H9 (cell line): Measurements from ENCODE around the gene SEC61B. TPM values are rescaled to one million over a fixed set of nuclear protein-coding genes. Genes with fewer than 3 reads are reported as not detected.

Experiments used
- DNase-seq: peaks from one replicate; pipeline ENCODE4 v3.0.0-alpha.2; 2017
- H2AFZ ChIP-seq: one replicate; pipeline ENCODE4 v1.6.1; 2013; ENCODE audit warnings: mild to moderate bottlenecking, low read length, control low read depth, moderate library complexity
- H2AK5ac ChIP-seq: 2 replicates; pipeline ENCODE4 v1.6.1; 2013; ENCODE audit warnings: low read length, control low read depth, mixed read lengths; ENCODE audit not compliant: insufficient read length
- H2BK120ac ChIP-seq: one replicate; pipeline ENCODE4 v1.6.1; 2013; ENCODE audit warnings: low read depth, mild to moderate bottlenecking, low read length, control low read depth, inconsistent platforms; ENCODE audit not compliant: poor library complexity, severe bottlenecking
- H2BK12ac ChIP-seq: 2 replicates; pipeline ENCODE4 v1.6.1; 2013; ENCODE audit warnings: low read length, control low read depth, mixed read lengths, low read depth; ENCODE audit not compliant: insufficient read length
- H2BK15ac ChIP-seq: 2 replicates; pipeline ENCODE4 v1.6.1; 2013; ENCODE audit warnings: low read depth, low read length, control low read depth
- H2BK20ac ChIP-seq: one replicate; pipeline ENCODE4 v1.6.1; 2013; ENCODE audit warnings: low read depth, mild to moderate bottlenecking, low read length, control low read depth, inconsistent platforms; ENCODE audit not compliant: poor library complexity, severe bottlenecking
- H2BK5ac ChIP-seq: 2 replicates; pipeline ENCODE4 v1.6.1; 2013; ENCODE audit warnings: low read length, control low read depth, mixed read lengths; ENCODE audit not compliant: insufficient read length
- H3K14ac ChIP-seq: 2 replicates; pipeline ENCODE4 v1.6.1; 2013; ENCODE audit warnings: low read length, control low read depth; ENCODE audit not compliant: insufficient read depth
- H3K18ac ChIP-seq: 2 replicates; pipeline ENCODE4 v1.6.1; 2013; ENCODE audit warnings: low read depth, mild to moderate bottlenecking, mixed read lengths, low read length, control low read depth; ENCODE audit not compliant: insufficient read length
- H3K23ac ChIP-seq: 2 replicates; pipeline ENCODE4 v1.6.1; 2013; ENCODE audit warnings: low read length, control low read depth, mixed read lengths, low read depth; ENCODE audit not compliant: insufficient read length
- H3K23me2 ChIP-seq: 2 replicates; pipeline ENCODE4 v1.6.1; 2013; ENCODE audit warnings: low read depth, mild to moderate bottlenecking, mixed read lengths, low read length, control low read depth; ENCODE audit not compliant: insufficient read length, poor library complexity, severe bottlenecking
- H3K27ac ChIP-seq: 2 replicates; pipeline ENCODE4 v1.5.1; 2013; ENCODE audit warnings: low read length, control low read depth, mixed read lengths, low read depth; ENCODE audit not compliant: insufficient read length
- H3K27me3 ChIP-seq: 2 replicates; pipeline ENCODE4 v1.6.1; 2013; ENCODE audit warnings: low read length, control low read depth, inconsistent platforms; ENCODE audit not compliant: insufficient read depth
- H3K4ac ChIP-seq: 2 replicates; pipeline ENCODE4 v1.6.1; 2013; ENCODE audit warnings: low read depth, mild to moderate bottlenecking, control low read depth, inconsistent platforms, low read length, moderate library complexity
- H3K4me1 ChIP-seq: 2 replicates; pipeline ENCODE4 v1.6.1; 2013; ENCODE audit warnings: low read length, control low read depth, inconsistent platforms; ENCODE audit not compliant: insufficient read depth
- H3K4me2 ChIP-seq: 2 replicates; pipeline ENCODE4 v1.6.1; 2013; ENCODE audit warnings: low read length, control low read depth, mixed read lengths; ENCODE audit not compliant: insufficient read length, insufficient read depth
- H3K56ac ChIP-seq: 2 replicates; pipeline ENCODE4 v1.6.1; 2013; ENCODE audit warnings: low read depth, mild to moderate bottlenecking, mixed read lengths, low read length, control low read depth; ENCODE audit not compliant: insufficient read length
- H3K79me1 ChIP-seq: 2 replicates; pipeline ENCODE4 v1.6.1; 2013; ENCODE audit warnings: low read depth, mild to moderate bottlenecking, moderate library complexity, low read length, control low read depth, inconsistent platforms; ENCODE audit not compliant: insufficient read depth, poor library complexity, severe bottlenecking
- H3K79me2 ChIP-seq: 2 replicates; pipeline ENCODE4 v1.6.1; 2013; ENCODE audit warnings: low read length, control low read depth, inconsistent platforms; ENCODE audit not compliant: insufficient read depth
- H3K9ac ChIP-seq: 2 replicates; pipeline ENCODE4 v1.6.1; 2013; ENCODE audit warnings: low read length, control low read depth, mixed read lengths; ENCODE audit not compliant: insufficient read length; ENCODE audit errors: extremely low read depth
- H3K9me3 ChIP-seq: one replicate; pipeline ENCODE4 v1.6.1; 2013; ENCODE audit warnings: low read depth, low read length, inconsistent platforms; ENCODE audit not compliant: control insufficient read depth
- H3T11ph ChIP-seq: one replicate; pipeline ENCODE4 v1.6.1; 2013; ENCODE audit warnings: mild to moderate bottlenecking, low read length, control low read depth, inconsistent platforms
- H4K20me1 ChIP-seq: one replicate; pipeline ENCODE4 v1.6.1; 2013; ENCODE audit not compliant: control insufficient read depth, insufficient read length, insufficient read depth
- H4K5ac ChIP-seq: 2 replicates; pipeline ENCODE4 v1.6.1; 2013; ENCODE audit warnings: low read depth, mild to moderate bottlenecking, mixed read lengths, low read length, control low read depth; ENCODE audit not compliant: insufficient read length
- H4K8ac ChIP-seq: replicated peaks from 2 replicates; pipeline ENCODE4 v1.6.1; 2013; ENCODE audit warnings: low read length, control low read depth, mixed read lengths, low read depth; ENCODE audit not compliant: insufficient read length
- H4K91ac ChIP-seq: 2 replicates; pipeline ENCODE4 v1.6.1; 2013; ENCODE audit warnings: low read depth, mild to moderate bottlenecking, moderate library complexity, mixed read lengths, low read length, control low read depth; ENCODE audit not compliant: insufficient read length
- H3K27ac Mint-ChIP-seq, 3 experiments: 2 replicates in 2 of 3; 3 replicates in 1 of 3; pipeline ENCODE4 v1.8.0; 2020 to 2021; ENCODE audit warnings: mixed read lengths in 3 of 3, mild to moderate bottlenecking in 1 of 3, moderate library complexity in 1 of 3
- H3K27me3 Mint-ChIP-seq: 2 replicates; pipeline ENCODE4 v1.8.0; 2021; ENCODE audit warnings: low read depth, mild to moderate bottlenecking, moderate library complexity, mixed read lengths
- H3K36me3 Mint-ChIP-seq, 3 experiments: 2 replicates in 2 of 3; 3 replicates in 1 of 3; pipeline ENCODE4 v1.8.0; 2020 to 2021; ENCODE audit warnings: low read depth in 3 of 3, mixed read lengths in 3 of 3; ENCODE audit not compliant: insufficient read depth in 1 of 3
- H3K4me1 Mint-ChIP-seq, 2 experiments: 2 replicates each; pipeline ENCODE4 v1.8.0; 2020; ENCODE audit warnings: mixed read lengths in 2 of 2
- H3K4me3 Mint-ChIP-seq, 2 experiments: 2 replicates in 1 of 2; 3 replicates in 1 of 2; pipeline ENCODE4 v1.8.0; 2020 to 2021; ENCODE audit warnings: mild to moderate bottlenecking in 2 of 2, mixed read lengths in 2 of 2, moderate library complexity in 1 of 2
- H3K9me3 Mint-ChIP-seq, 2 experiments: 2 replicates in 1 of 2; 3 replicates in 1 of 2; pipeline ENCODE4 v1.8.0; 2020; ENCODE audit warnings: mild to moderate bottlenecking in 2 of 2, mixed read lengths in 2 of 2, moderate library complexity in 1 of 2
- CTCF ChIP-seq: fragments of 200-600 bp; sonication (generic); conservative IDR thresholded peaks from 3 replicates; pipeline ENCODE4 v1.8.0; 2021; ENCODE audit warnings: antibody characterized with exemption, mild to moderate bottlenecking
- WGBS: extraction: QIAGEN DNeasy Blood & Tissue Kit; methylation state at CpG from one replicate; pipeline ENCODE4 v1.1.7; 2013; ENCODE audit warnings: missing lambda C conversion rate, low lambda C conversion rate, mixed read lengths; ENCODE audit not compliant: insufficient read length; ENCODE audit errors: extremely low coverage; 5-methylcytosine and 5-hydroxymethylcytosine counted together
- total RNA-seq: library from RNA; stranded (reverse); gene quantifications from 2 replicates; pipeline ENCODE4 v1.2.1, GENCODE V29; 2021

The SEC61B gene
- total RNA-seq, 1 experiment from 2014 or later, result 142 TPM

- Histone ChIP-seq H3T11ph (no peak overlapping the region), H3K4me1 (peaks cover 4% of the 10 kb centered on the region; the same call in 1 of the 2 replicates), H3K4me2 (no peak overlapping the region), H3K23me2 (no peaks in the 10 kb centered on the region), H2BK12ac (no peak overlapping the region), H4K20me1 (no peaks in the 10 kb centered on the region), H4K91ac (no peak overlapping the region), H4K8ac (no peak overlapping the region), H2BK120ac (no peak overlapping the region), H4K5ac (no peak overlapping the region), H2BK5ac (no peak overlapping the region), H2AK5ac (no peak overlapping the region), H3K27me3 (no peaks in the 10 kb centered on the region), H3K79me2 (peaks cover 3% of the 10 kb centered on the region; the same call in 1 of the 2 replicates), H3K56ac (no peak overlapping the region), H3K4ac (no peak overlapping the region), H3K18ac (no peak overlapping the region), H2AFZ (no peak overlapping the region), H3K9me3 (no peaks in the 10 kb centered on the region), H3K14ac (no peak overlapping the region), H2BK15ac (no peak overlapping the region), H3K27ac (no peak overlapping the region), H3K23ac (no peak overlapping the region), H2BK20ac (no peak overlapping the region), H3K79me1 (no peaks in the 10 kb centered on the region), H3K9ac (no peak overlapping the region)
- H3K4me3 Mint-ChIP-seq, result no peak overlapping the region
- H3K9me3 Mint-ChIP-seq, result peaks cover 0 to 3% of the 10 kb centered on the region in 2 experiments; a peak in 1 of 5 replicates
- TF ChIP-seq CTCF, result no peak
- WGBS, result no CpG with 5 or more reads among the region's 1 CpG
- H3K27me3 Mint-ChIP-seq, result peaks cover 3% of the 10 kb centered on the region; the same call in 1 of the 2 replicates
- DNase-seq, result no peak
- H3K27ac Mint-ChIP-seq, result no peak overlapping the region
- H3K4me1 Mint-ChIP-seq, result peaks cover 0 to 12% of the 10 kb centered on the region in 2 experiments; a peak in 2 of 4 replicates
- H3K36me3 Mint-ChIP-seq, result peaks cover 10 to 14% (median 11%) of the 10 kb centered on the region in 3 experiments; a peak in 6 of 7 replicates
Measured at GRCh38 chr9:99213197-99213596, 8.9 kb upstream of the SEC61B start.
